Activated T-cell treated with anti-CD3 and anti-CD28 coated beads, Interleukin-2, amount 50 U/mL, for 1 hour (primary cell): Measurements from ENCODE around the gene CD300LF.

Experiments
- DNase-seq: peaks from one replicate; pipeline ENCODE4 v3.0.0-alpha.2; 2020

CD300LF gene

GRCh38 chr17:74682471-74683190 is 30.1 kb downstream of the CD300LF start:
- DNase-seq: no peak

- DNase-seq: no peak
Observed at GRCh38 chr17:74682028-74682427, 30.7 kb downstream of the CD300LF start.

- no peak for DNase-seq
Observed at GRCh38 chr17:74680941-74681340, 31.8 kb downstream of the CD300LF start.

DNA sequence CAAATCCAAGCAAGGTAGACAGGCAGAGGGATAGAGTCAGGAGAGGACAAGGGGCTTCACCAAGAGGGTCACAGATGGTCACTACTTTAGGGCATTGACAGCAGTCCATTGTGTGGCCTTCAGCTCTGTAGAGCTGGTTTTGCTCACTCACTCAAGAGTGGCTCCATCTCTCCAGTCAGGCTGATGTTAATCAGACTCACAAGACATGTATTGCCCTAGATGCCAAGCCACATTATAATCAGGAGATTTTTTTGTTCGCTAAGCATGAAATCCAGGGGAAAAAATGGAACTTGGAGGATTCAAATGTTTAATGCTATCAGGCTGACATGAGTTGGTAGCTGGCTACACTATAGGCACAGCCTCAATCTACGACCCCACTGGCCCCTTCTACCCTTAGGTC is 32.5 kb downstream of the CD300LF start:
- no peak for DNase-seq

- no peak for DNase-seq
Observed at GRCh38 chr17:74679374-74679773, 33.3 kb downstream of the CD300LF start.

GRCh38 chr17:74678541-74678940 is 34.2 kb downstream of the CD300LF start:
- DNase-seq: no peak

- no peak for DNase-seq
Observed at GRCh38 chr17:74677558-74678466, 34.9 kb downstream of the CD300LF start.

DNA sequence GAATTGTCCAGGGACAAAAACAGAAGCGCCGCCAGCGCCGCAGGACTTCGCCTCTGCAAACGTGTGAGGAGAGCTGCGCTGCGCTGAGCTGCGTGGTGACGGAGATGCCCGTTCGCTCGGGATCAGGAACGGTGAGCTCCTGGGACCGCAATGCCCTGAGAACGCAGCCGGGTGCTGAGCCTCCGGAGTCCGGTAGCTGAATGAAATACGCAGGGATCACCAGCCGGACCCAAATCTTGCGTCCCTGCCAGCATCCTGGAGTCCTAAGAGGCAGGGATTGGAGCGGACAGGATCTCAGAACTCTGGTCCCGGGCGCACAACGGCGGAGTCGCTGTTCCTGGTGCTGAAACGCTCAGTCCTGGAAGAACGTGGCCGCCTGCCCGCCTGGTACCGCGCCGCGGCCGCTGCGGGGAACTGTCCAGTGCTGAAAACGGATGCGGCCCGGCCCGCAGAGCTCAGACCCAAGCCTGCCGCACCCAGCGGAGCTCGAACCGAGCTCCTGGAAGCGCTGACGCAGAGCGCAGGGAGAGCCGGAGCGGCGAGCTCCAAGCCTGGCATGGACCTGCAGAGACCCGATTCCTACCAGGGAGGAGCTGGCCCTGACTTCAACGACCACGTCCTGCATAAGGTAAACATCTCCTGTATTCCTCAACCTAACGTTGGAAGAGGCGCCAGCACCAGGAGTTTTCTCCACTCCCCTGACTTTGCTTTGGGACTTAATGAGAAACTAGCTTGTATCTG is 41.5 kb downstream of the CD300LF start:
- DNase-seq: peak; percentile 76

GRCh38 chr17:74670329-74670728 is 42.4 kb downstream of the CD300LF start:
- no peak for DNase-seq

GRCh38 chr17:74663561-74663960 is 49.2 kb downstream of the CD300LF start:
- DNase-seq: no peak

DNA sequence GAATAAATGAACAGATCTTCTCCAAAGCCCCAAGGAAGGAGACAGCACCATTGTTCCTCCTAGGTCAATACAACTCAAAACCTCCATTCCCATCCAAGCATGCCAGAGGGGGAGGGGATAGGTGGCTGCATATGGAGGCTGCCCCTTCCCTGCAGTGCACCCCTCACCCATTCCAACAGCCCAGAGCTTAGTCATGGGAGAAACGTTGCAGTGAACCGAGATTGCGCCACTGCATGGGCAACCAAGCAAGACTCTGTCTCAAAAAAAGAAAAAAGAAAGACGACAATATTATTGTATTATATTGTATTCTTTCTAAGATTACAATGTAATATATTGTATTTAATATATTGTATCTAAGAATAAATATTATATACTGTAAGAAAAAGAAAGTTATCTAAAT is 52.8 kb downstream of the CD300LF start:
- DNase-seq: no peak

- DNase-seq: no peak
Observed at GRCh38 chr17:74658620-74659019, 54.1 kb downstream of the CD300LF start.

GRCh38 chr17:74654742-74655141 is 58.0 kb downstream of the CD300LF start:
- DNase-seq: no peak

DNA sequence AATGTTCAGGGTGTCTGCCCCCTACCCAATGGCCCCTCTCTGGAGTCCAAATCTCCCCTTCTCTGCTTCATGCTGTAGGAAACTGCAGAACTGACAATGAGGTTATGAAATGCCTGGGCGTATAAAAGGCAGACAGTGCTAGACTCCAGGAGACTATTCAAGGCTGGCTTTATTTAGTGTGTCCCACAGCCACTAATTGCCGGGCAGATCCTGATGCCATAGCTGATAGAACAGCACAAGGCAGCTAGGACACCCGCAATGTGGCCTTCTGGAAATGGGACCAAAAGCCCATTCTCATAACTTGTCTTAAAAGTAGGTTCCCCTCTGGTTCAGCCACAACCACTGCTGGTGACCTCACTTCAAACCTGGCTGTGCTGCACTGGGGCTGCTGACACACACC is 60.7 kb downstream of the CD300LF start:
- DNase-seq: no peak

GRCh38 chr17:74649909-74650308 is 62.8 kb downstream of the CD300LF start:
- no peak for DNase-seq

DNA sequence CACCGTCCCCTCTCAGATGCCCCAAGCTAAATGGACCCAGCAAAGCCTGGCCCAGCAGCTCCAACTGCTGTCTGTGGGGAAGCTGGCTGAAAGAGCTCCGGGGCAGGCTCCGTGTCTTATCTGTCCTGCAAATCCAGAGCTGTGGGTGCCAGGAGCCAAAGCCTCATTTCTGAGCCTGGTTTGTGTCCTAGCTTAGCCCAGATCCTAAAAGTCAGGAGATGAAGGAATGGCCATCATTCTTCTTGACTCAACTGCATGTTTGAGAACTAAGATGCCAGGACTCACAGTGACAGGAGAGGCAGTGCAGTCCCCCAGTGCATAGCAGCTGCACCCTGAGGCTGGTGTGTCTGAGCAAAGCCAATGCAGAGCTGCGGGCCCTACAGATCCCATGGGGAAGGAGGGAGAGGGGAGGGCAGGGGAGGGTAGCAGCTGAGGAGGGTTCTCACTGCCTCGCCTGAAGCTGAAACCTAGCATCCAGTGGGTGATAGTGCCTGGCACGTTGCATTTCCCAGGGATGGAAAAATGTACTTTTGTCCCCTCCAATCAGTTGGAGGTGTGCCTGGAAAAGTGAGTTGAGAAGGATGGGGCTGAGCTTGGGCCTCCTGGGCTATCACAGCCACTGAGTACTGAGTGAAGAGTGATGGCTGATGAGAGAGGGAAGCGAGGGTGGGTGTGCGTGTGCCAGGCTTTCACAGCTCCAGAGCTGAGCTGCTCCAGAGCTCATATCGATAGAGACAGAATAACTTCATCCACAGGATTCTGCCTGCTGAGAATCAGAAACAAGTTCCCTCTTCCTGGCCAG is 64.7 kb downstream of the CD300LF start:
- DNase-seq: no peak

GRCh38 chr17:74646231-74646630 is 66.5 kb downstream of the CD300LF start:
- no peak for DNase-seq

GRCh38 chr17:74645010-74645409 is 67.7 kb downstream of the CD300LF start:
- DNase-seq: no peak

DNA sequence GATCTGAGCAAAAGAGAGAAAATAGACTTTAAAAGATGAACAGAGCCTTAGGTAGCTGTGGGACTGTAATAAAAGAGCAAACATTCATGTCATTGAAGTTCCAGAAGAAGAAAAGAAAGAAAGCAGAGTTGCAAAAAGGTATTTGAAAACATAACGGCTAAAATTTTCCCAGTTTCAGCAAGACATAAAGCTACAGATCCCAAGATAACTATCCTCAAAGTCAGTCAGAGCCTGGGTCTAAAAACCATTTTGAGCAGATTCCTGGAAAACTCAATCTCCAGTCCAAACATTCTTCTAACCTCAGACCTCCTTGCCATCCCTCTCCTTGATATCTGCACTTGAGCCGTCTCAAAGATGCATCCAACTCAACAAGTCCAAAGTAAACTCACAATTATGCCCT is 68.3 kb downstream of the CD300LF start:
- DNase-seq: no peak
